GM21367 (cell line): ENCODE results near the gene TAF3.
A peak's percentile ranks its signal among the peaks of the same experiment; 100 is the strongest.
"Not testable (repeated sequence)": the region's sequence is repeated elsewhere in the genome, so short reads cannot be mapped to it uniquely, and the experiment has no call there.

Experiments used
- ATAC-seq: cut with Tn5 transposase; IDR thresholded peaks from one replicate; pipeline ENCODE4 v1.9.1; 2021; ENCODE audit not compliant: unreplicated experiment

The TAF3 gene

DNA sequence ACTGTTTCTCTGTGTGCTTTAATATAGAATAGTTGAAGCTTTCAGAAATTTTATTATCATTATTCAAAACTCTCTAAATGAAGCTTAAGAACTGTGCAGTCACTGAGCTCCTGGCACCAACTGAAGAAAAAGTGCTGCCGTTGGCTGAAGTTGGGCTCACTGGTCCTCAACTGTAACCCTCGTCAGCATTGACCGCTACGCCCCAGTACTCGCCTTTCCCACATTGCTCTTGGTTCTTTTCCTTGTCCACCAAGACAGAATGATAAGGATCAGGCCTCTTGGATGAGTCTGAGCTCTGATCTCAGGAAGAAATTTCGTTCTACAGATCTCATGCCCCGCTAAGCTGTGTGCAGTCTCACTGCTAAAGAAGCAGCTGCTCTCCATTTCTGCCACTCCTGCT is 7.9 kb upstream of the TAF3 start:
- ATAC-seq: no peak

DNA sequence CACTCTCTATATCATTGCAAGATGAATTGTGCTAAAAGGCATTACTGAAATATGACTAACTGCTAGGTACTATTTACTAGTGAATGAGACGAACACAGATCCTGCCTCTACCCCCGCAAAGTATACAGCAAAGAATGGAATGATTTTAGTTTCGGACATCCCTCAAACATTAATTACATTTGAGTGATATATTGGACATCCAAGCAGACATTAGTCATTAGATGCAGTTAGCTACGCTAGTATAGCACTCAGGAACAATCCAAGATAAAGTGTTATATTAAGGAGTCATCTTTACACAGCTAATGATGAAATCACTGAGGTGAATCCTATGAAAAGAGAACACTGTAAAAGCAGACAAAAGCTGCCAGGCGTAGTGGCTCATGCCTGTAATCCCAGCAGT is 7.3 kb upstream of the TAF3 start:
- no peak for ATAC-seq

DNA sequence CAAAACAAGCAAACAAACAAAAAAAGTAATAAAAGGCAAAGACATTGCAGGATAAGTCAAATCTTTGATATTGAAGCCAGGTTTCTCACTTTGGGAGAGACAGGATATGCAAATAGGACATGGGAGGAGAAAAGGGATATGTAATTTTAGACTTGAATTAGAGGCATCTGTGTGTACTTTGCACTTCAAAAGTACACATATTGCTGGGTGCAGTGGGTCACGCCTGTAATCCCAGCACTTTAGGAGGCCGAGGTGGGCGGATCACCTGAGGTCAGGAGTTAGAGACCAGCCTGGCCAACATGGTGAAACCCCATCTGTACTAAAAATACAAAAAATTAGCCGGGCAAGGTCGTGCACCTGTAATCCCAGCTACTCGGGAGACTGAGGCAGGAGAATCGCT is 6.6 kb upstream of the TAF3 start:
- ATAC-seq: not testable (repeated sequence)

DNA sequence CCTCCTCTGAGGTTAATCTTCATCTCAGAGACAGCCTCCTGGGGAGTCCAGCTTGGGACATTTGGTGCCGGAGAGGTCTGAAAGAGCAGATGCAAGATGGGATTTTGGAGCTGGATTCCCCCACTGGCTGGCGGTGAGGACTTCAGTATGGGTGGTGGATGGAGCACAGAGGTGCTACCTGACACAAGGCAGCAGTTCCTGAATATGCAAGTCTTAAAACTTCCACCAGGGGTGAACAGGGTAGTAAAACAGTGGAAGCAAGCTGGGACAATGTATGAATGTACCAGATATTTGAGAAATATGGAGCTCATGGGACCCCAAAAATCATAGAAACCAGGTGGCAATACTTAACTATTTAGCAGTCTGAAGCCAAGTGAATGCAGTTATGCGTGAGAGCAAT is 4.8 kb upstream of the TAF3 start:
- ATAC-seq: no peak

DNA sequence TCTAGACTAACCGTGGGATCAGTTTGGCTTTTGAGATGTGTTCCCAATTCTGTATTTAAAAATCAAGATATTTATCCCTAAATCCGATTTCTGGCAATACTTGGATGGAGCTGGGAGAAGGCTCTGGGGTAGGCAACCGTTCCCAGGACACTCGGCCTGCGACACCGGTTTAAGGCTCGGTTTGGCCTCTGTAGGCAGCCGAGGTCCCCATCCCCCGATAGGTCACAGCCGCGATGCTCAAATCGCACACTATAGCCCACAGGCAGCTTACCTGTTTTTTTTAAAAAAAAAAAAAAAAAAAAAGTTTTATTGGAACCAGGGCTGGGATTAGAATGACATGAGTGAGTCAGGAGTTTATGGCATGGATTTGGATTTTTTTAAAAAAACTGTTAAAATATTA is 729 bp upstream of the TAF3 start:
- no peak for ATAC-seq

DNA sequence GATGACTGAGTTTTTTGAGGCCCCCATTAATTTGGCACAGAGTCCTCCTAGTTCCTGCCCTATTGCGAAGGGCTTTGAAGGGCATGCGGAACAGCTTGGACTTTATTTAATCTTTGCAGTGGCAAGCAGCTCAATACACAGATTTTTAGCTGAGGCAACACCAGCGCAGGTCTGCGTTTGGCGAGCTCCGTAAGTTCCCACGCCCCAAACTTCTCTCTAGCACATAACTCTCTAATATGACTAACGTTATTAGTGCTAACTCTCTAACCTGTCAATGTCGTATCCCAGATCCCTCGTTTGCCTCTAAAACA is 366 bp upstream of the TAF3 start:
- peak; percentile 8 for ATAC-seq

DNA sequence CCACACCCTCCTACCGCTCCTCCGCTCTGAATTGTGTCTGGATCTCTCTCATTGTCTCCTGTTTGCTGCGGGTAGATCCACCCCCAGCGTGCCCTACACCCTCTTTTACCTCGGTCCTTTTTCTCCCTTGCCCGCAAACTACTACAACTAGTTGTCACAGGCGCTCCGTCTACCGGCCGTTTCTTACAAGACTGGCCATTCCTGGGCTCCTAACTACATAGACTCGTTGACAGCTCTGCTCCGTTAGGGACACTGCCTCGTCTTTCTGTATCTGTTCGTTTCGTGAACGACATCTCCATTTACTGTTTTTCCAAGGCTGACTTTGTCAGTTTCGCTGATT is 786 bp downstream of the TAF3 start:
- ATAC-seq: peak; percentile 56

DNA sequence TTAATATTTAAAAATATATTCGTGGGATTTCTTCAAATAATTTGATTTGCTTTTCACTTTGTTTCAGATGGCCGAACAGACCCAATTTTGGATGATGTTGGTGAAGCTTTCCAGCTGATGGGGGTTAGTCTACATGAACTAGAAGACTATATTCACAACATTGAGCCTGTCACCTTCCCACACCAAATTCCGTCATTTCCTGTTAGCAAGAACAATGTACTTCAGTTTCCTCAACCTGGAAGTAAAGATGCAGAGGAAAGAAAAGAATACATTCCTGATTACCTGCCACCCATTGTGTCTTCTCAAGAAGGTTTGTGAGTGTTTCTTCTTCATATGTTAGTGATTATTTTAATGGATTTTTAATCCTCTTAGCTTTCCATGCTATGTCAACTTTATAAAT is 5.9 kb downstream of the TAF3 start:
- ATAC-seq: no peak

DNA sequence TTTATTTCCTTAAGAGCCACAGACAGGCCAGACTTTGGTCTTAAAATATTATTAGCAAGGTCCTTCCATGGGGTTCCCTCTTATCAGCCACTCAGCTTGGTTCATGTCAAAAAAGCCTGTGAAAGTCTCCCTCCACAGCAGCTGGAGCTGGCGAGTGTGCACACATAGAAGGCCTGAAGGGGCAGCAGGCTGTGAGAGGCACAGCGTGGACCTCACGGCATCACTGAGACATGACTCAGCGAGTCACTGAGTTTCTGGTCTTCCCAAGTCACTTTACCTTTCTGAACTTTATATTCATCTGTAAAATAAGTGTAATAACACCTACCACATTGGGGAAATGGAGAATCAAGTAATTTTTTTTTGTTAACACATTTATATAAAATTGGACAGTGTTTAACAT is 8.7 kb downstream of the TAF3 start:
- no peak for ATAC-seq

DNA sequence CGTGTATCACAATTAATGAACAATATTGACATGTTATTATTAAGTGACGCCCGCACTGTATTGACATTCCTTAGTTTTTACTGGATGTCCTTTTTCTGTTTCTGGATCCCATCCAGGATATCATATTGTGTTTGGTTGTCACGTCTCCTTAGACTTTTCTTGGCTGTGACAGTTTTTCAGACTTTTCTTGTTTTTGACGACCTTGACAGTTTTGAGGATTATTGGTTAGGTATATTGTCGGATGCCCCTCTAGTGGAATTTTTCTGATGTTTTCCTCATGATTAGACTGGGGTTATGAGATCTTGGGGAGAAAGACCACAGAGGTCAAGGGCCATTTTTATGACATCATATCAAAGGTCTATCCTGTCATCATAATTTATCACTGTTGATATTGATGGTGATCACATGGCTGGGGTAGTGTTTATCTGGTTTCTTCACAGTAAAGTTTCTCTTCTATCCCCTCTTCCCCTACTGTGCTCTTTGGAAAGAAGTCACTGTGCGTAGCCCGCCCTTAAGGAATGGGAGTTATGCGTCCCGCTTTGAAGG is 11.1 kb downstream of the TAF3 start:
- no peak for ATAC-seq

DNA sequence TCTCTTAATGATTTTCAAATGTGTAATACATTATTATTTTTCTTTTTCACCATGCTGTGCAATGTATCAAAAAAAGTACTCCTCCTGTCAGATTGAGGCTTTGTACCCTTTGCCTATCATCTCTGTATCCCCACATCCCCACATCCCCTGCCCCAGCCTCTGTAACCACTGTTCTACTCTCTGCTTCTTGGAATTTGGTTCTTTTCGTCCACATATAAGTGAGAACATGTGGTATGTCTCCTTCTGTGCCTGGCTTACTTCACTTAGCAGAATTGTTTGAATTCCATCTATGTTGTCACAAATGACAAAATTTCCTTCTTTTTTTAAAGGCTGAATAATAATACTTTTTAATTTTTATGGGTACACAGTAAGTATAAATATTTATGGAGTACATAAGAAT is 13.8 kb downstream of the TAF3 start:
- ATAC-seq: no peak

DNA sequence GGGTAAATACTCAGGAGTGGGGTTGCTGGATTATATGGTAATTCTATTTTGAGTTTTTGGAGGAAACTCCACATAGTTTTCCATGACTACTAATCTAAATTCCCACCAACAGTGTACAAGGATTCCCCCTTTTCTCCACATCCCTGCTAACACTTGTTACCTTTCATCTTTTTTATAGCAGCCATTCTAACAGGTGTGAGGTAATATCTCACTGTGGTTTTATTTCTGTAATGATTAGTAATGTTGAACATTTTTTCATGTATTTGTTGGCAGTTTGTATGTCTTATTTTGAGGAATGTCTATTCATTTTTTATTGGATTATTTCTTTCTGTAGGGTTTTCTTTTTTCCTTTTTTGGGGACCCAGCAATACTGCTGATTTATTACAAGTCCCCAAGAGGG is 14.9 kb downstream of the TAF3 start:
- ATAC-seq: no peak

DNA sequence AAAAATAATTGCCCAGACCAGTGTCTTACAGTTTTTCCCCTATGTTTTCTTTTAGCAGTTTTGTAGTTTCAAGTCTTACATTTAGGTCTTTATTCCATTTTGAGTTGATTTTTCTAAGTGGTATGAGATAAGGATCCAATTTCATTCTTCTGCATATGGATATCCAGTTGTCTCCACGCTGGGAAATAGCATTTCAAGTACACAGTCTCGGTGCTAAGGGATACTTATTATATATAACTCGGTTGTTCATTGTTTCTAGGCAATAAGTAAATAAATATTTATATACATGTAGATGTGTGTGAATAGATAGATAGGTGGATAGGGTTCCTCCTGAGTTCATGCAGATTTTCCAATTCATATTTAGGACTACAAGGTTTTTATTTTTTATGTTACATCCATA is 16.0 kb downstream of the TAF3 start:
- ATAC-seq: no peak

DNA sequence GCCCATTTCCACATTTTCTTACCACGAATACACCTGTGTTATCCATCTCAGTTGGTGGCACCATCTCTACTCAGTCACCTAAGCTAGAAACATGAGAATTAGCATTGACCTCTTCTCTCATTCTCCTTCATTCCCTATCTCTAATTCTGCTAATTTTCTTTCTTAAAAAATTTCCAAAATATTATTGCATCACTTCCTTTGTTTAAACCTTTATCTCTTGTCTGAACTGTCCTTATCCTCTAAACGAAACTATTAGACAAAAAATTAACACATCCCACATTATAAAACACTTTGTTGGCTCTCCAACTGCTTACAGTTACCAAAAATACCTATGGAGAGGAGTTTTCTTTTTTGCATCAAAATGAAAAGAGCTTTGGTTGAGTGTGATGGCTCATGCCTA is 18.3 kb downstream of the TAF3 start:
- no peak for ATAC-seq

DNA sequence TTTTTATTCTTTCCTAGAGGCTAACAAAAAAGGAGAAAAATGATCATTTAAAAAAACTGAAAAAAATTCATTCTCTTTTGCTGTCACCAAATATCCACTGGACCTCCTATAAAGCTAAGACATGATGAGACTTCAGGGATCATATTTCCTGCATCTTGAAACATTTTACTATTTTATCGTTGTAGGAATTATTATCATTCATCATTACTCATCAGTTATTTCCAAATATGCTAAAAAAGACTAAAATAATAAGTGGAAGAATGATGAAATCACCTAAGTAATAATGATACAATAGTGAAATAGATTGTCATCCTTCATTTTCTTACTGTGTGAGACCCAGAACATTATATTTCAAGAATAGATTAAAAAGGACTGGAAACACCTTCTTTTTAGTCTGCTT is 28.3 kb downstream of the TAF3 start:
- ATAC-seq: no peak

DNA sequence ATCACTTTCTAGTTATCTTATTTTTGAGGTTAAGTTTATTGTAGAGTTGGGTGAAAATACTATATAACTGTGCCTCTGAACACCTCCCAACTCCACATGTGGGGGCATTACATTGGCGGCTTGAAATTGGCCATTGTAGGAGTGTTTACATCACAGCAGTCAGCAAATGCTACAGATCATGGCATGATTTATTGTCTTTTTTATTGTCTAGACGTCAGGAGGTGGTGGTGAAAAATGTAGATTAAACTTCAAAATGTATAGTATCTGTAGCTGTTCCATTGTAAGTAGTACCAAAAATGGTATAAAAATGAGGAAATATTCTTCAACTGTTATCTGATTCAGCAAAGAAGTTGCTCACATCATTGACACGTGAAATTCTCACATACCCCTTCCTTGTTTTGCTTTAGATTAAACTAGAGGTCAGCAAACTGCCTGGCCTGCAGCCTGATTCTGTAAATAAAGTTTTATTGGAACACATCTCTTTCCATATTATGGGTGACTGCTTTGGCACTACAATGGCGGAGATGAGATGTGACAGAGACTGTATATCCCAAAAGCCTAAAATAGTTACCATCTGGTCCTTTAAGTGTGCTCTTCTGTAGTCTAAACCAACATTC is 35.0 kb downstream of the TAF3 start:
- no peak for ATAC-seq

DNA sequence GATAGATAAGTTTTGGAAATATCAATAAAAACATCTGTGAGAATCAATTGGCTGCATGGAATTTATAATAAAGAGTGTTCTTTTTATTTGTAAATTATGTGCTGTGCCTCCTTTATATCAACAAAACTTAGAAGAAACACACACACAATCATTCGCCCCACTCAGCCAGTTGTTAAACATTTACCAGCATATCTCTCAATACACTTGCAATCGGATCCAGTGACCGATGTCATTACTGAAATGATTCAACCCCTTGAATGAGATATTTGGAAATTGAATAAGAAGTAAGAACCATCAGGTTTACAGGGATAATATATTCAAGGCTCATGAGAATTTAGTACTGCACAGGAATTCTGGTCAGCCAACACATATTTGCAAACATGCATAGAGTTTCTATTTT is 35.6 kb downstream of the TAF3 start:
- ATAC-seq: no peak

DNA sequence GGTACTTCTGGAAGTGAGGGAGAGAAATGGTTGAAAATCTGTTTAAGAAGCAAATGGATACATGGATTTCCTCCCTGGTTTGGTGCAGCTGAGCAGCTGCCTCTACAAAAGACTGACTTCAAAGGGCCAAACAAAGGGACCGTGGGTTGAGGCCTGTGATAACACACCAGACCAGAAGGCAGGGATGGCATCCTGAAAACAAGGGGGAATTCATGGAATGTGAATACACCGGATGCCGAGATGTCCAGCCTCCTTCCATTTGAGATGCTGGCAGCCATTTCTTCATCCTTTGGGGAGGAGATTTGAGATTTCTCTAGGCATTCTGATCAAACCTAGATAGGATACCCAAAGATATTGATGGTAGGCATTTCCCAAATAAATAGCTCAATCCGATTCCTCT is 36.9 kb downstream of the TAF3 start:
- no peak for ATAC-seq

DNA sequence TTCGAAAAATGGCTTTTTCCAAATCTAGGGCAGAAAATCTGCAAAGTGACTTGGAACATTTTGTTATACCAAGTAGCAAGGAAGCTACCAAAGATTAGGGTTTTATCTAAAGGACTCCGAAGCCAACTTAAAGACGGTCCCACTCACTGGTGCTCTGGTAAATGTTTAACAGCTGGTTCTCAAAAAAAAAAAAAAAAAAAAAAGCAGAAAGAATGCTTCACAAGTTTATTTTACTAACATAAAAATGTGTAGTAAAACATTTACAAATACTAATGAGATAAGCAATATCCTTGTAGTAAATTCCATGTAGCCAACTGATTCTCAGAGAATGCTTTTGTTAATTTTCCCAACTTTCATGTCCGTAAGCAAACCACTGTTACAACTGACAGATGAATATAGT is 38.4 kb downstream of the TAF3 start:
- no peak for ATAC-seq

DNA sequence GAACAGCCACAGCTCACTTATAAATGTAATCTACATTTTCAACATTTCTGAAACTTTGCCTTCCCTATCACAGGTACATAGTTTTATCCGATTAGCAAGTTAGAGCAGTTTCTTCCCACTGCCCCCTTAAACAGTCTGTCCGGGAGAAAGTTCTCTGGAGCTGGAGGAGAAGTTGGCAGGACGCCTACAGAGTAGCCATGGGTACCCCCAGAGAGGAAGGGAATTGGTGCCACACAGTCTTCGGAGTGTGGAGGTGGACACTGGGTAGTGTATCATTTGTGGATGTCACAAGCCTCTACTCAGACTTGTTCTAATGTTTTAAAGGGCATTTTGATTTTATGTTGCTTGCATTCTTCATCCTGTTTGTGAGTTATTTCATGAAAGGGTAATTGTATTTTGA is 39.0 kb downstream of the TAF3 start:
- ATAC-seq: no peak

DNA sequence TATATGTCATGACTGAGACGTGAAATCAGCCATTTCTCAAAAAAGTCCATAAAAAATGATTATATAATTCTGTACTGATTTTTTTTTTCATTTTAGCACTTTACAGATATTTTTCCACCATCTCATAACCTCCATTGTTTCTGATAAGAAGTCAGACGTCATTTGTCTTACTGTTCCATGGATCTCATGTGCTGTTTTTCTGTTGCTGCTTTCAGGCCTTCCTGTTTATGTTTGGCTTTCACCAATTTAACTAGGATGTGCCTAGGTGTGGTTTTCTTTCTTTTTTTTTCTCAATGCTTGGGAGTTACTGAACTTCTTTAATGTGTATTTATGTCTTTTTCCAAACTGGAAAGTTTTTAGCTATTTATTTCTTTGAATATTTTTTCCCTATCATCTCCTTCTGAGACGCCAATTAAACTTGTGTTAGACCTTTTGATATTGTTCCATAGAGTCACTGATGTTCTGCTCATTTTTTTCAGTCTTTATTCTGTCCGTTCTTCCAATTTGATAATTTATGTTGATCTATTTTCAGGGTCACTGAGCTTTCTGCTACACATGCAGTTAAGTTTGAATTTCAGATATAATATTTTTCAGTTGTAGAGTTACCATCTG is 43.3 kb downstream of the TAF3 start:
- ATAC-seq: no peak

DNA sequence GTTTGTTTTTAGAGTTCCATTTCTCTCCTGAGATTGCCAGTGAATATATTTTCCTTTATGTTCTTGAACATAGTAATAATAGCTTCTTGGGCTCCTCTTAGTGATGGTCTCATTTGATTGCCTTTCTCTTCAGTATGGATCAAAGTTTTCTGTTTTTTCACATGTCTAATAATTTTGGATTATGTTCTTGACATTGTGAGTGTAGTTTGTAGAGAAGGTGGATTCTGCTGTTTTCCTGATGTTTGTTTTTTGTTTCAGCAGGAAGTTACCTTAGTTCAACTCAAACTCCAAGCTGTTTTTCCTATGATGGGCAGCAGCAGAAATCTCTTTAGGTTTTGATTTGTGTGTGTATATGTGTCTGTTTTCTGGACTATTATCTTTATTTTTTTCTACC is 43.8 kb downstream of the TAF3 start:
- ATAC-seq: no peak

DNA sequence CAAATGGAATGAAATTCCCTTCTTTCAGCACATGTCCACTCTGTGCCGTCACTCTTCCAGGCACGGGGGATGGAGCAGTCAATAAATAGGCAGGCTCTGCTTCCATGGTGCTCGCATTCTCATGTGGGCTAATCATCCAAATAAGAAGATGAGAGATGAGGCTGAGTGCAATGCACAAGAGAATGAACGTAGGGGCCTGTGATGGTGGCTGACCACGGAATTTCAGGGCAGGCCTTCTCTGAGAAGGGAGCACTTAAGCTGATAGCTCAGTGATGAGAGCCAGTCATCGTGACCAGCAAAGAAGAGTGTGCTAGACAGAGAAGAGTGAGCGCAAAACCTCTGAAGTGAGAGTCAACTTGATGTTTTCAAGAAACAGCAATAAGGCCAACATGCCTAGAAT is 47.9 kb downstream of the TAF3 start:
- no peak for ATAC-seq
